ENCODE data around the gene IFT57.

- TF ChIP-seq CTCF (IDR thresholded peaks at IDR 0.05), result no peak
- TF ChIP-seq POLR2AphosphoS5 (IDR thresholded peaks at IDR 0.05), result no peak
Observed at GRCh38 chr3:108234387-108234957, 12.2 kb upstream of the IFT57 start.
